ENCODE results near the gene LRP3. TPM values are rescaled to one million over a fixed set of nuclear protein-coding genes. Genes with fewer than 3 reads are reported as not detected.

Gene LRP3
- total RNA-seq, 2 experiments from 2014 or later, result 0.11 TPM; not detected in 1

DNA sequence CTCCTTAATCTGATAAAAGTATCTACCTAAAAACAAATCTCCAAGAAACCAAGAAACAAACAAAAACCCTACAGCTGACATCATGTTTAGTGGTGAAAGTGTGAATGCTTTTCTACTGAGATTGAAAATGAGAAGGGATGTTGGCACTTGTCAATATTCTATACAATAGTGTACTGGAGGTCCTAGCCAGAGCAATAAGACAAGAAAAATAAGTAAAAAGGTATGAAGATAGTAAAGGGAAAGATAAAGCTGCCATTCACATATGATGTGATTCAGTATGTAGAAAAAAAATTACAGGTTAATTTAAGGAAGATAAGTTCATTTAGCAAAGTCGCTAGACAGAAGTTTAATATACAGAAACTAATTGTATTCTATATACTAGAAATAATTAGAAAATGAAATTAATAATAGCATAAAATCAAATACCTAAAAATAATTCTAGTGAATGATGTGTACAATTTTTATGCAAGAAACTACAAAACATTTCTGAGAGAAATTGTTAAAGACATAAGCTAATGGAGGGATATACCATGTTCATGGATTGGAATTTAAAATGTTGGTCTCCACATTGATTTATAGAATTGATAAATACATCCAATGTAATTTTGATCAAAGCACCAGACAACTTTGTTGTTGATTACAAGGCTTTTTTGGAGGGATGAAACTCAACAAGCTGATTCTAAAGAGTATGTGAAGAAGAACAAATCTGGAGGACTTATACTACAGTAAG lies 33.9 kb downstream of the LRP3 start:
- Mint-ChIP-seq H3K4me1 (ENCODE audit: low read depth) (peaks cover 12% of the 10 kb centered on the region), H3K27me3 (peaks cover 65% of the 10 kb centered on the region), H3K9me3 (peaks cover 8% of the 10 kb centered on the region), H3K36me3 (ENCODE audit: low read depth) (peaks cover 13% of the 10 kb centered on the region), H3K4me3 (no peak overlapping the region), H3K27ac (no peak overlapping the region)
- H3K9me3 ChIP-seq (ENCODE audit: control insufficient read depth in 1 of 2, insufficient read depth in 1 of 2, low read length in 2 of 2), result peaks cover 23 to 24% of the 10 kb centered on the region in 2 experiments
- DNase-seq, result no peak
- H3K4me1 ChIP-seq (ENCODE audit: insufficient read depth, low read length), result peaks cover 16% of the 10 kb centered on the region
- H3K36me3 ChIP-seq (ENCODE audit: insufficient read depth, low read length), result no peaks in the 10 kb centered on the region
- POLR2A ChIA-PET, result no interaction called here
- TF ChIP-seq, protein P1, sequence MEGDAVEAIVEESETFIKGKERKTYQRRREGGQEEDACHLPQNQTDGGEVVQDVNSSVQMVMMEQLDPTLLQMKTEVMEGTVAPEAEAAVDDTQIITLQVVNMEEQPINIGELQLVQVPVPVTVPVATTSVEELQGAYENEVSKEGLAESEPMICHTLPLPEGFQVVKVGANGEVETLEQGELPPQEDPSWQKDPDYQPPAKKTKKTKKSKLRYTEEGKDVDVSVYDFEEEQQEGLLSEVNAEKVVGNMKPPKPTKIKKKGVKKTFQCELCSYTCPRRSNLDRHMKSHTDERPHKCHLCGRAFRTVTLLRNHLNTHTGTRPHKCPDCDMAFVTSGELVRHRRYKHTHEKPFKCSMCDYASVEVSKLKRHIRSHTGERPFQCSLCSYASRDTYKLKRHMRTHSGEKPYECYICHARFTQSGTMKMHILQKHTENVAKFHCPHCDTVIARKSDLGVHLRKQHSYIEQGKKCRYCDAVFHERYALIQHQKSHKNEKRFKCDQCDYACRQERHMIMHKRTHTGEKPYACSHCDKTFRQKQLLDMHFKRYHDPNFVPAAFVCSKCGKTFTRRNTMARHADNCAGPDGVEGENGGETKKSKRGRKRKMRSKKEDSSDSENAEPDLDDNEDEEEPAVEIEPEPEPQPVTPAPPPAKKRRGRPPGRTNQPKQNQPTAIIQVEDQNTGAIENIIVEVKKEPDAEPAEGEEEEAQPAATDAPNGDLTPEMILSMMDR (IDR thresholded peaks at IDR 0.05), result no peak
- intact Hi-C loops (cut with DNase I, micrococcal nuclease), result no loop called here
- peaks cover 37 to 60% of the 10 kb centered on the region in 2 experiments for H3K27me3 ChIP-seq (ENCODE audit: control insufficient read depth in 1 of 2, insufficient read depth in 2 of 2, low read length in 2 of 2)
- ATAC-seq (ENCODE audit: poor library complexity), result no peak
- CTCF ChIA-PET, result no interaction called here
- no peak overlapping the region for H3K27ac ChIP-seq (ENCODE audit: low read depth in 1 of 2, low read length in 2 of 2)
- H3K4me3 ChIP-seq (ENCODE audit: low read length), result no peak overlapping the region

GRCh38 chr19:33229962-33230361 lies 35.8 kb downstream of the LRP3 start:
- ChIA-PET CTCF (no interaction called here), POLR2A (no interaction called here)
- Histone ChIP-seq H3K9me3 (ENCODE audit: control insufficient read depth in 1 of 2, insufficient read depth in 1 of 2, low read length in 2 of 2) (peaks cover 20 to 23% of the 10 kb centered on the region in 2 experiments), H3K27ac (ENCODE audit: low read depth in 1 of 2, low read length in 2 of 2) (no peak overlapping the region), H3K36me3 (ENCODE audit: insufficient read depth, low read length) (no peaks in the 10 kb centered on the region), H3K4me1 (ENCODE audit: insufficient read depth, low read length) (peaks cover 18% of the 10 kb centered on the region), H3K4me3 (ENCODE audit: low read length) (no peak overlapping the region), H3K27me3 (ENCODE audit: control insufficient read depth in 1 of 2, insufficient read depth in 2 of 2, low read length in 2 of 2) (peaks cover 31 to 44% of the 10 kb centered on the region in 2 experiments)
- peaks cover 8% of the 10 kb centered on the region for H3K9me3 Mint-ChIP-seq
- H3K36me3 Mint-ChIP-seq (ENCODE audit: low read depth), result peaks cover 13% of the 10 kb centered on the region
- H3K27ac Mint-ChIP-seq, result no peak overlapping the region
- no peak overlapping the region for H3K4me3 Mint-ChIP-seq
- TF ChIP-seq, protein P1 (IDR thresholded peaks at IDR 0.05), result no peak
- DNase-seq (no peak), ATAC-seq (ENCODE audit: poor library complexity) (no peak)
- peaks cover 10% of the 10 kb centered on the region for H3K4me1 Mint-ChIP-seq (ENCODE audit: low read depth)
- H3K27me3 Mint-ChIP-seq, result peaks cover 54% of the 10 kb centered on the region
- intact Hi-C loops (cut with DNase I, micrococcal nuclease), result no loop called here

DNA sequence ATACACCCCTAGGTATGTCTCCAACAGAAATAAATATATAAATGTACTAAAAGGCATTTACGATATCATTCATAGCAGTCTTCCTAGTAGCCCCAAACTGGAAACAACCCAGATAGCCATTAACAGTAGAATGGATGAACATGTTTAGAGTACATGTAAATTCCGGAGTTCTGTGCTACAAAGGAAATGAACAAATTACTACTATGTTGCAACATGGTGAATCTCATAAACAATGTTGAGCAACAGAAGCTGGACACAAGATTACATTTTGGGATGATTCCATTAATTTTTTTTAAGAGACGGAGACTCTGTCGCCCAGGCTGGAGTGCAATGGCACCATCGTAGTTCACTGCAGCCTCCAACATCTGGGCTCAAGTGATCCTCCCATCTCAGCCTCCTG lies 37.4 kb downstream of the LRP3 start:
- no peak for DNase-seq
- ATAC-seq (ENCODE audit: poor library complexity), result no peak
- Histone ChIP-seq H3K4me1 (ENCODE audit: insufficient read depth, low read length) (peaks cover 22% of the 10 kb centered on the region), H3K27me3 (ENCODE audit: control insufficient read depth in 1 of 2, insufficient read depth in 2 of 2, low read length in 2 of 2) (peaks cover 20 to 31% of the 10 kb centered on the region in 2 experiments), H3K27ac (ENCODE audit: low read depth in 1 of 2, low read length in 2 of 2) (no peak overlapping the region), H3K4me3 (ENCODE audit: low read length) (no peak overlapping the region), H3K9me3 (ENCODE audit: control insufficient read depth in 1 of 2, insufficient read depth in 1 of 2, low read length in 2 of 2) (peaks cover 16 to 23% of the 10 kb centered on the region in 2 experiments), H3K36me3 (ENCODE audit: insufficient read depth, low read length) (no peaks in the 10 kb centered on the region)
- Mint-ChIP-seq H3K27me3 (peaks cover 48% of the 10 kb centered on the region), H3K36me3 (ENCODE audit: low read depth) (peaks cover 13% of the 10 kb centered on the region), H3K9me3 (peaks cover 8% of the 10 kb centered on the region), H3K4me1 (ENCODE audit: low read depth) (peaks cover 6% of the 10 kb centered on the region), H3K4me3 (no peak overlapping the region), H3K27ac (no peak overlapping the region)
- CTCF ChIA-PET, result no interaction called here
- TF ChIP-seq, protein P1 (IDR thresholded peaks at IDR 0.05), result no peak
- intact Hi-C loops (cut with DNase I, micrococcal nuclease), result no loop called here
- POLR2A ChIA-PET, result no interaction called here

Data from CD4-positive, alpha-beta T cell (primary cell).